ENCODE data around the gene AQP11. TPM values are rescaled to one million over a fixed set of nuclear protein-coding genes. Genes with fewer than 3 reads are reported as not detected.

The AQP11 gene
- total and polyA plus RNA-seq, 10 donors: 0.11 to 0.74 (median 0.31) TPM

DNA sequence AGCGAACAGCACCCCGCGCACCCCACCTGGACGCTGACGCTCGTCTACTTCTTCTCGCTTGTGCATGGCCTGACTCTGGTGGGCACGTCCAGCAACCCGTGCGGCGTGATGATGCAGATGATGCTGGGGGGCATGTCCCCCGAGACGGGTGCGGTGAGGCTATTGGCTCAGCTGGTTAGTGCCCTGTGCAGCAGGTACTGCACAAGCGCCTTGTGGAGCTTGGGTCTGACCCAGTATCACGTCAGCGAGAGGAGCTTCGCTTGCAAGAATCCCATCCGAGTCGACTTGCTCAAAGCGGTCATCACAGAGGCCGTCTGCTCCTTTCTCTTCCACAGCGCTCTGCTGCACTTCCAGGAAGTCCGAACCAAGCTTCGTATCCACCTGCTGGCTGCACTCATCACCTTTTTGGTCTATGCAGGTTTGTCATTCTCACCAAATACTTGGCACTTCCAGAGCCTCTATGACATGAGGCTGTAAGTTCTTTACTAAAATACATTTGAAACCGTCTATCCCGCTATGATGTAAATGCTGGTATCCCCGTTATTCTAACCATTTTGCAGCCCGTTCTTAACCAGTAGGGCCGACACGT lies 535 bp downstream of the AQP11 start:
- TF ChIP-seq POLR2AphosphoS5 (IDR thresholded peaks at IDR 0.05) (peak in 1 of 3 donors; percentile 4), POLR2A (IDR thresholded peaks at IDR 0.05) (no peak), CTCF (IDR thresholded peaks at IDR 0.05 in 8 of 11, conservative IDR thresholded peaks at IDR 0.05 in 3 of 11) (no peak)
- intact Hi-C loops (cut with DNase I; ENCODE audit: low total_unique reads): no loop called here
- peaks cover 0 to 31% (median 19%) of the 10 kb centered on the region in 6 donors for H3K4me1 ChIP-seq
- H3K9me3 ChIP-seq: no peaks in the 10 kb centered on the region
- peak overlapping the region; percentile 63 to 91 (median 78) for H3K4me3 ChIP-seq
- 11 to 24% (median 17%) methylated on average over 21 to 31 of the region's 31 CpGs for WGBS, 5 donors
- H3K27ac ChIP-seq: peak overlapping the region in 6 of 8 donors; percentile 8 to 80 (median 78)
- no peak for DNase-seq
- H3K27me3 ChIP-seq (replicated peaks in 1 of 7): peaks cover 0 to 10% (median 0%) of the 10 kb centered on the region in 7 donors
- H3K36me3 ChIP-seq: no peaks in the 10 kb centered on the region

DNA sequence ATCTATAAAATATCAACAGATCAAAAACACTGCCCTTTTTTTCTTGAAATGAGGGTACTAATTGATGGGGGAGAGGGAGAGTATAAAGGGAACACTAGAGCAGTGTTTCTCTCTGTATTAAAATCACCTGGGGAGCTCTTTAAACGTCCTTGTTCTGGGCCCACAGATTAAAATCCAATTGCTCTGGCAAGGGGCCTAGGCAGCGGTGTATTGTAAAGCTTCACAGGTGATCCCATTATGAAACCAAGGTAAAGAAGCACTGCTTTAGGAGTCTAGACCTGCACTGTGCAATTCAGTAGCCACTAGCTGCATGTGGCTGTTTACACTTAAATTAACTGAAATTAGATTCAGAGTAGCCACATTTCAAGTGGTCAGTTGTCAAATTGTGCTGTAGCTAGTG lies 3.0 kb downstream of the AQP11 start:
- intact Hi-C loops (cut with DNase I; ENCODE audit: low total_unique reads): no loop called here
- no peaks in the 10 kb centered on the region for H3K36me3 ChIP-seq
- no peaks in the 10 kb centered on the region for H3K9me3 ChIP-seq
- peaks cover 0 to 10% (median 0%) of the 10 kb centered on the region in 7 donors for H3K27me3 ChIP-seq (replicated peaks in 1 of 7)
- 88 to 92% (median 90%) methylated on average over 2 of the region's 2 CpGs for WGBS, 5 donors
- no peak overlapping the region for H3K27ac ChIP-seq
- TF ChIP-seq POLR2A (IDR thresholded peaks at IDR 0.05) (no peak), POLR2AphosphoS5 (IDR thresholded peaks at IDR 0.05) (no peak), CTCF (IDR thresholded peaks at IDR 0.05 in 8 of 11, conservative IDR thresholded peaks at IDR 0.05 in 3 of 11) (no peak)
- no peak for DNase-seq
- H3K4me1 ChIP-seq: peaks cover 0 to 31% (median 19%) of the 10 kb centered on the region in 6 donors
- H3K4me3 ChIP-seq: no peak overlapping the region

DNA sequence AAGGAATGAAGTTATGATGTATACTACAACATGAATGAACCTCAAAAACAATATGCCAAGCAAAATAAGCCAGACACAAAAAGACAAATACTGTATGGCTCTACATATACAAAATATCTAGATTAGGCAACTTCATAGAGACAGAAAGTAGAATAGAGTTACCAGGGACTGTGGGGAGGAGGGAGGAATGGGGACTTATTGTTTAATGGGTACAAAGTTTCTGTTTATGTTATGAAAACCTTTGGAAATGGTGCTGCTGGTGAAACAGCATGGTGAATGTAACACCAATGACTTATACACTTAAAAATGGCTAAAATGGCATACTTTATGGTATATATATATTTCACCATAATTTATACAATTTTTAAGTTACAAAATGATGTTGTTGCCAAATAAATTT lies 4.1 kb downstream of the AQP11 start:
- H3K36me3 ChIP-seq: no peaks in the 10 kb centered on the region
- intact Hi-C loops (cut with DNase I; ENCODE audit: low total_unique reads): no loop called here
- DNase-seq: no peak
- TF ChIP-seq POLR2AphosphoS5 (IDR thresholded peaks at IDR 0.05): no peak
- no peak for TF ChIP-seq CTCF (IDR thresholded peaks at IDR 0.05 in 8 of 11, conservative IDR thresholded peaks at IDR 0.05 in 3 of 11)
- no peaks in the 10 kb centered on the region for H3K9me3 ChIP-seq
- no peak overlapping the region for H3K4me3 ChIP-seq
- H3K27ac ChIP-seq: no peak overlapping the region
- peaks cover 0 to 25% (median 15%) of the 10 kb centered on the region in 6 donors for H3K4me1 ChIP-seq
- peaks cover 0 to 10% (median 0%) of the 10 kb centered on the region in 7 donors for H3K27me3 ChIP-seq (replicated peaks in 1 of 7)

GRCh38 chr11:77596626-77597025 lies 6.9 kb downstream of the AQP11 start:
- H3K27me3 ChIP-seq (replicated peaks in 1 of 7): no peaks in the 10 kb centered on the region
- H3K27ac ChIP-seq: no peak overlapping the region
- WGBS, 5 donors: 95 to 99% (median 98%) methylated on average over 2 of the region's 2 CpGs
- no peaks in the 10 kb centered on the region for H3K4me1 ChIP-seq
- TF ChIP-seq POLR2AphosphoS5 (IDR thresholded peaks at IDR 0.05) (no peak), CTCF (IDR thresholded peaks at IDR 0.05 in 8 of 11, conservative IDR thresholded peaks at IDR 0.05 in 3 of 11) (no peak), POLR2A (IDR thresholded peaks at IDR 0.05) (no peak)
- intact Hi-C loops (cut with DNase I; ENCODE audit: low total_unique reads): no loop called here
- DNase-seq: no peak
- H3K4me3 ChIP-seq: no peak overlapping the region
- H3K9me3 ChIP-seq: no peaks in the 10 kb centered on the region
- no peaks in the 10 kb centered on the region for H3K36me3 ChIP-seq
